Sigmoid colon (tissue), 7 donors: ENCODE measurements around the gene FOXS1. TPM values are rescaled to one million over a fixed set of nuclear protein-coding genes. Genes with fewer than 3 reads are reported as not detected.
A peak's percentile ranks its signal among the peaks of the same experiment; 100 is the strongest.

ENCODE experiments used
- DNase-seq: peaks from one replicate; pipeline ENCODE4 v3.0.0-alpha.2; 2019
- H3K27ac ChIP-seq, 4 donors: fragments of 200-600 bp; sonication (generic); one replicate each; pipeline ENCODE4 v1.5.1; 2016 to 2019; ENCODE audit warnings: mild to moderate bottlenecking in 1 of 4
- H3K27me3 ChIP-seq, 3 donors: fragments of 200-600 bp; sonication (generic); one replicate each; pipeline ENCODE4 v1.5.1; 2019; ENCODE audit warnings: mild to moderate bottlenecking in 1 of 3
- H3K36me3 ChIP-seq, 4 donors: fragments of 200-600 bp; sonication (generic); one replicate each; pipeline ENCODE4 v1.5.1; 2016 to 2019
- H3K4me1 ChIP-seq, 4 donors: fragments of 200-600 bp; sonication (generic); one replicate each; pipeline ENCODE4 v1.5.1; 2017 to 2019
- H3K4me3 ChIP-seq, 4 donors: fragments of 200-600 bp; sonication (generic); one replicate each; pipeline ENCODE4 v1.5.1; 2017 to 2019; ENCODE audit warnings: mild to moderate bottlenecking in 2 of 4, moderate library complexity in 1 of 4
- H3K9me3 ChIP-seq, 4 donors: fragments of 200-600 bp in 3 of 4; sonication (generic) in 3 of 4; one replicate each; pipeline versions ENCODE4 v1.5.1 to v1.6.1; 2013 to 2019
- CTCF ChIP-seq, 4 experiments: fragments of 450-650 bp in 3 of 4; fragments of 200-600 bp in 1 of 4; IDR thresholded peaks; one replicate each; pipeline ENCODE4 v1.5.1; 2016 to 2019; ENCODE audit warnings: antibody characterized with exemption in 4 of 4, mild to moderate bottlenecking in 3 of 4, moderate library complexity in 2 of 4
- EP300 ChIP-seq, 4 donors: sonication (generic); formaldehyde crosslinking; IDR thresholded peaks; one replicate each; pipeline ENCODE4 v1.6.1; 2017; ENCODE audit warnings: antibody characterized with exemption in 4 of 4
- POLR2A ChIP-seq, 2 donors: fragments of 450-650 bp; IDR thresholded peaks; one replicate each; pipeline ENCODE4 v1.6.1; 2016; ENCODE audit warnings: antibody characterized with exemption in 2 of 2, mild to moderate bottlenecking in 2 of 2, moderate library complexity in 2 of 2
- POLR2AphosphoS5 ChIP-seq, 4 donors: sonication (generic); formaldehyde crosslinking; IDR thresholded peaks; one replicate each; pipeline ENCODE4 v1.6.1; 2017; ENCODE audit warnings: antibody characterized with exemption in 4 of 4
- WGBS, 2 donors: extraction: QIAGEN DNeasy Blood & Tissue Kit; methylation state at CpG; one replicate each; pipeline ENCODE4 v1.1.7; 2013; 5-methylcytosine and 5-hydroxymethylcytosine counted together
- intact Hi-C: fragments of 100-400 bp; cut with DNase I; formaldehyde crosslinking; loops from one replicate; pipeline ENCODE4 v1.15.1; 2023
- polyA plus RNA-seq, 3 donors: library from polyadenylated mRNA; stranded (reverse); fragments of 200-250 nt; gene quantifications; one replicate each; pipeline ENCODE4 v1.2.3, GENCODE V29; 2013
- total RNA-seq, 4 donors: library from RNA; depleted of rRNA; stranded (reverse); fragments of >200 nt; gene quantifications; one replicate each; pipeline ENCODE4 v1.1.0, GENCODE V29; 2016
- donor health status: healthy with polysubstance abuse.
- donor health status: Bipolar disorder and iron deficiency.
- donor health status: healthy.

FOXS1 gene
- total and polyA plus RNA-seq, 7 donors = 0.60 to 0.66 TPM; not detected in 5

GRCh38 chr20:31835554-31835953, 9.8 kb downstream of the FOXS1 start:
- no peaks in the 10 kb centered on the region for H3K9me3 ChIP-seq
- WGBS, 2 donors = 75 to 78% methylated on average over 9 of the region's 9 CpGs
- peaks cover 0 to 9% (median 0%) of the 10 kb centered on the region in 3 donors for H3K27me3 ChIP-seq
- TF ChIP-seq CTCF (IDR thresholded peaks at IDR 0.05) (no peak), EP300 (IDR thresholded peaks at IDR 0.05) (no peak), POLR2A (IDR thresholded peaks at IDR 0.05) (no peak), POLR2AphosphoS5 (IDR thresholded peaks at IDR 0.05) (no peak)
- intact Hi-C loops = no loop called here
- DNase-seq = no peak
- no peaks in the 10 kb centered on the region for H3K36me3 ChIP-seq
- no peak overlapping the region for H3K4me3 ChIP-seq
- H3K4me1 ChIP-seq = peaks cover 0 to 17% (median 12%) of the 10 kb centered on the region in 4 donors
- H3K27ac ChIP-seq = no peak overlapping the region

GRCh38 chr20:31833931-31834521, 11.4 kb downstream of the FOXS1 start:
- no peak overlapping the region for H3K27ac ChIP-seq
- 40 to 65% methylated on average over 20 of the region's 20 CpGs for WGBS, 2 donors

GRCh38 chr20:31833130-31833930, 12.1 kb downstream of the FOXS1 start:
- no peak overlapping the region for H3K4me3 ChIP-seq
- TF ChIP-seq EP300 (IDR thresholded peaks at IDR 0.05) = no peak
- peak in 2 of 4 experiments; percentile 49 to 64 for TF ChIP-seq CTCF (IDR thresholded peaks at IDR 0.05)
- DNase-seq = no peak
- H3K36me3 ChIP-seq = no peaks in the 10 kb centered on the region
- H3K9me3 ChIP-seq = no peaks in the 10 kb centered on the region
- H3K4me1 ChIP-seq = peaks cover 0 to 17% (median 12%) of the 10 kb centered on the region in 4 donors
- intact Hi-C loops = no loop called here
- H3K27me3 ChIP-seq = peaks cover 0 to 9% (median 0%) of the 10 kb centered on the region in 3 donors
- H3K27ac ChIP-seq = no peak overlapping the region
- 53 to 69% methylated on average over 14 of the region's 14 CpGs for WGBS, 2 donors

More at GRCh38 chr20:31833931-31834521, 11.4 kb downstream of the FOXS1 start:
- Histone ChIP-seq H3K4me3 (no peak overlapping the region), H3K27me3 (peaks cover 0 to 9% (median 0%) of the 10 kb centered on the region in 3 donors), H3K36me3 (no peaks in the 10 kb centered on the region), H3K9me3 (no peaks in the 10 kb centered on the region), H3K4me1 (peaks cover 0 to 17% (median 12%) of the 10 kb centered on the region in 4 donors)
- TF ChIP-seq EP300 (IDR thresholded peaks at IDR 0.05) (no peak), POLR2AphosphoS5 (IDR thresholded peaks at IDR 0.05) (no peak), POLR2A (IDR thresholded peaks at IDR 0.05) (no peak), CTCF (IDR thresholded peaks at IDR 0.05) (no peak)
- no peak for DNase-seq
- intact Hi-C loops = no loop called here

- no peak for TF ChIP-seq POLR2A (IDR thresholded peaks at IDR 0.05)
- no peak for TF ChIP-seq EP300 (IDR thresholded peaks at IDR 0.05)
- no peak for TF ChIP-seq CTCF (IDR thresholded peaks at IDR 0.05)
- TF ChIP-seq POLR2AphosphoS5 (IDR thresholded peaks at IDR 0.05) = no peak
- Histone ChIP-seq H3K36me3 (no peaks in the 10 kb centered on the region), H3K9me3 (no peaks in the 10 kb centered on the region), H3K27me3 (peaks cover 0 to 9% (median 0%) of the 10 kb centered on the region in 3 donors), H3K27ac (no peak overlapping the region), H3K4me3 (no peak overlapping the region), H3K4me1 (peaks cover 0 to 15% (median 12%) of the 10 kb centered on the region in 4 donors)
- WGBS, 2 donors = 82 to 92% methylated on average over 17 of the region's 17 CpGs
- intact Hi-C loops = no loop called here
- DNase-seq = no peak
Observed at GRCh38 chr20:31831771-31832306, 13.6 kb downstream of the FOXS1 start.
